ENCODE data around the gene SLC39A11.

GRCh38 chr17:72927146-72927545 lies 165.3 kb downstream of the SLC39A11 start:
- TF ChIP-seq, protein P1, sequence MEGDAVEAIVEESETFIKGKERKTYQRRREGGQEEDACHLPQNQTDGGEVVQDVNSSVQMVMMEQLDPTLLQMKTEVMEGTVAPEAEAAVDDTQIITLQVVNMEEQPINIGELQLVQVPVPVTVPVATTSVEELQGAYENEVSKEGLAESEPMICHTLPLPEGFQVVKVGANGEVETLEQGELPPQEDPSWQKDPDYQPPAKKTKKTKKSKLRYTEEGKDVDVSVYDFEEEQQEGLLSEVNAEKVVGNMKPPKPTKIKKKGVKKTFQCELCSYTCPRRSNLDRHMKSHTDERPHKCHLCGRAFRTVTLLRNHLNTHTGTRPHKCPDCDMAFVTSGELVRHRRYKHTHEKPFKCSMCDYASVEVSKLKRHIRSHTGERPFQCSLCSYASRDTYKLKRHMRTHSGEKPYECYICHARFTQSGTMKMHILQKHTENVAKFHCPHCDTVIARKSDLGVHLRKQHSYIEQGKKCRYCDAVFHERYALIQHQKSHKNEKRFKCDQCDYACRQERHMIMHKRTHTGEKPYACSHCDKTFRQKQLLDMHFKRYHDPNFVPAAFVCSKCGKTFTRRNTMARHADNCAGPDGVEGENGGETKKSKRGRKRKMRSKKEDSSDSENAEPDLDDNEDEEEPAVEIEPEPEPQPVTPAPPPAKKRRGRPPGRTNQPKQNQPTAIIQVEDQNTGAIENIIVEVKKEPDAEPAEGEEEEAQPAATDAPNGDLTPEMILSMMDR (conservative IDR thresholded peaks at IDR 0.05): no peak
- TF ChIP-seq EZH2 (IDR thresholded peaks at IDR 0.05; ENCODE audit: low read depth): no peak

Measured in PC-9 (cell line).